IPS-18c (cell line): ENCODE measurements around the gene TRERF1.

ENCODE experiments used
- H3K4me3 ChIP-seq: 2 replicates; pipeline ENCODE4 v1.7.0; 2013; ENCODE audit warnings: low read depth, mild to moderate bottlenecking, low read length, moderate library complexity; ENCODE audit not compliant: insufficient read depth
- H3K9me3 ChIP-seq: one replicate; pipeline ENCODE4 v1.6.1; 2013; ENCODE audit warnings: mild to moderate bottlenecking, low read length, moderate library complexity; ENCODE audit not compliant: control insufficient read depth, insufficient read depth

TRERF1 gene

GRCh38 chr6:42292004-42292740 lies 159.6 kb downstream of the TRERF1 start:
- peaks cover 2% of the 10 kb centered on the region for H3K9me3 ChIP-seq
- no peak overlapping the region for H3K4me3 ChIP-seq

DNA sequence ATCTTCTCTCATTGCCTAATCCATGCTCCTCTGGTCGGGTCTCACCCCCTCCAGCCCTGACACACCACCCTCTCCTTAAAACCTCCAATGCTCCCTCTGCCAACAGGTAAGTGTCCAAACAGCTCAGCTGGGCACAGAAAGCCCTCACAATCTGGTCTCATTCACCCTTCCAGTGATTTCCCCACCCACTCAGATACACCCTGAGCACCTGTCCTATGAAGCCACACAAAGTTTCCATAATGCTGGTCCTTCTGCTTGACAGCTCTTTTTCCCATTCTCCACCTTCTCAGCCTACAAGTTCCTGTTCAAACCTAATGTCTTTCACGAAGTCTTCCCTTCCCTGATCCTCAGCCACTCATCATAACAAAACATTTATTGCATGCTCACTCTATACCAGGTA lies 164.0 kb downstream of the TRERF1 start:
- no peak overlapping the region for H3K4me3 ChIP-seq
- peaks cover 2% of the 10 kb centered on the region for H3K9me3 ChIP-seq

DNA sequence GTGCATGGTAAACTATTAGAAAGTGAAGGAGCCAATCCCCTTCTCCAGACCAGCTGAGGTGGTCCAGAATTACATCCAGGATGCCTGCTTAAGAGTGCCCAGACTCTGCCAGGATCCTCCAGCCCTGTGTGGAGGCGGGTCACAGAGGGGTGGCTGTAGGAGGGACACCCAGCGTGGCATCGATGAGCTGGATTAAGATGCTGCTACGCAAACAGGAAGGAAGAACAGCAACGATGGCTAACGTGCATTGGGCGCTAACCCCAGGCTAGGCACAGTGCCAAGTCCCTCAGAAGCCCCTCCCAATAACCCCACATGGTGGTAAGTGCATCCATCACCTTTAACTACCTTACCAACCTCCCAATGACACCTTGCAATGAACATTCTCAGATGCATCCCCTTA lies 170.2 kb downstream of the TRERF1 start:
- H3K4me3 ChIP-seq = no peak overlapping the region
- peaks cover 2% of the 10 kb centered on the region for H3K9me3 ChIP-seq

GRCh38 chr6:42280966-42281533 lies 170.7 kb downstream of the TRERF1 start:
- H3K9me3 ChIP-seq = peaks cover 2% of the 10 kb centered on the region
- H3K4me3 ChIP-seq = no peak overlapping the region

- H3K4me3 ChIP-seq = no peak overlapping the region
These were observed 171.6 kb downstream of the TRERF1 start for GRCh38 chr6:42279966-42280629.

DNA sequence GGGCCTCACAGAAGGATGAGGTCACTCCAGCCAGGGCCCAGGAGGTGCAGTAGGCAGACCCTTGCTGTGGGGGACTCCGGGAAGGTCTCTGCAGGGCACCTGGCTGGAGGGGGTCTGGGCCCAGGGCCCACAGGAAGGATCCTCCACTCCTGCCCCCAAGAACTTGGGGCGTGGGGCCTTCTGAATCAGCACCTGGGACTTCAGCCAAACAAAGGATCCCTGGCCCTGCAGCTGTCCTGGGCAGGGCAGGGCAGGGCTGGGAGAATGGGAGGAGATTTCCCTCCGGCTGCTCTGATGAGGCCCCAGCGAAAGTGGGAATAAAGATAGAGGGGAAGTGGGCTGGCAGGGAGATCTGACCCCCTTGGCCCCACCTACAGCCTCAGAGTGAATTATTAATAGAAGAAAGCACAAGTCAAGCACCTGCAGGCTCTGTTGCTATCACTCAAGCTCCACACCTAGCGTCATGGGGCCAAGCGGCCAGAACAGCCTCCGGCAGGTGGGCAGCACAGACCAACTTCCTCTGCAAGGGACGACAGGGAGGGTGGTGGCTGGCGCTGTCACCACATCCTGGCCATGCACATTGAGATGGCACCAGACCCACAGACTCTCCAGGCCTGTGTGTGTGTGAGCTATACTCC lies 172.5 kb downstream of the TRERF1 start:
- Histone ChIP-seq H3K9me3 (peaks cover 2% of the 10 kb centered on the region), H3K4me3 (no peak overlapping the region)

More at GRCh38 chr6:42279966-42280629, 171.6 kb downstream of the TRERF1 start:
- H3K9me3 ChIP-seq = peaks cover 2% of the 10 kb centered on the region

GRCh38 chr6:42278131-42278853 lies 173.4 kb downstream of the TRERF1 start:
- peaks cover 2% of the 10 kb centered on the region for H3K9me3 ChIP-seq
- H3K4me3 ChIP-seq = no peak overlapping the region

GRCh38 chr6:42276034-42276890 lies 175.5 kb downstream of the TRERF1 start:
- no peaks in the 10 kb centered on the region for H3K9me3 ChIP-seq
- no peak overlapping the region for H3K4me3 ChIP-seq

DNA sequence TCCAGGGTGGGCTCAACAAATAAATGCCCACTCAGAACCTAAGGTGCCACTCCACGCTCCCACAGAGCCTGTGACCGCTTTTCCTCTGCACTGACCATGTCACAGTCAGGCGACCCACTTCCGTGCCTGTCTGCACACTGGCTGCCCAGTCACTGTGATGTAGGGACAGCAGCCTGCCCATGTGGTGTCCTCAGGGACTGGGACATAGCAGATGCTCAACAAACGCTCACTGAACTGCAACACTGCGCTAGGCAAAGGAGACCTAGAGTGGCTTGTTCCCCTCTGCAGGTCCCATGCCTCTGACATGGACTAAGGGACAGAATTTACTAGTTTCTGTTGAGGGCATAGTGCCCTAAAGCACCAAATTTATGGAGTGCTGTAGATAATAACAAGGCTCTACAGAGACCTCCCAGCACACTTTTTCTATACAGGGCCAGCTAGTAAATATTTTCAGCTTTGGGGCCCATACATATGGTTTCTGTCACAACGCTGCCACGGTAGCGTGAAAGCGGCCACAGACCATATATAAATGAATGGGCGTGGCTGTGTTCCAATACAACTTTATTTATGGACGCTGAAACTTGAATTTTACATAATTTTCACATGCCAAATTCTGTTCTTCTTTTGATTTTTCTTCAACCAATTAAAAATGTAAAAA lies 176.2 kb downstream of the TRERF1 start:
- no peaks in the 10 kb centered on the region for H3K9me3 ChIP-seq
- no peak overlapping the region; the same call in 1 of the 2 replicates for H3K4me3 ChIP-seq

- Histone ChIP-seq H3K4me3 (no peak overlapping the region), H3K9me3 (no peaks in the 10 kb centered on the region)
These were observed 176.8 kb downstream of the TRERF1 start for GRCh38 chr6:42274898-42275297.

- no peaks in the 10 kb centered on the region for H3K9me3 ChIP-seq
- H3K4me3 ChIP-seq = no peak overlapping the region
These were observed 179.6 kb downstream of the TRERF1 start for GRCh38 chr6:42271834-42272805.

DNA sequence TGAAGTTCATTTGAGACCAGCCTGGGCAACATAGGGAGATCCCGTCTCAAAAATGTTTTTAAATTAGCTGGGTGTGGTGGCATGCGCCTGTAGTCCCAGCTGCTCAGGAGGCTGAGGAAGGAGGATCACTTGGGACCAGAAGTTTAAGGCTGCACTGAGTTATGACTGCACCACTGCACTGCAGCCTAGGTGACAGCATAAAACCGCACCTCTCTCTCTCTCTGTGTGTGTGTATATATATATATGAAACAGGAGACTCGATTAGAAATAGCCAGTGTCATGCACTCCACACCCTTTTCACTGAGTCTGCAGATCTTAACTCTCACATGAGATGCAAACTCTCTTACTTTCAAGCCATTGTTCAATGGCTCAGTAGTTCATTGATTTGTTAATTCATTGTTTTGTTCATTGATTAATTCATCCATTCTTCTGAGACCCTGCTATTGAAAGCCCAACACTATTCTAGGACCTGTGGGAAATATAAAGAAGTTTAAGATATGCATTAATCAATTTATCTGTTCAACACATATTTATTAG lies 181.7 kb downstream of the TRERF1 start:
- H3K4me3 ChIP-seq = no peak overlapping the region
- no peaks in the 10 kb centered on the region for H3K9me3 ChIP-seq

GRCh38 chr6:42269553-42269952 lies 182.2 kb downstream of the TRERF1 start:
- Histone ChIP-seq H3K4me3 (no peak overlapping the region), H3K9me3 (no peaks in the 10 kb centered on the region)

DNA sequence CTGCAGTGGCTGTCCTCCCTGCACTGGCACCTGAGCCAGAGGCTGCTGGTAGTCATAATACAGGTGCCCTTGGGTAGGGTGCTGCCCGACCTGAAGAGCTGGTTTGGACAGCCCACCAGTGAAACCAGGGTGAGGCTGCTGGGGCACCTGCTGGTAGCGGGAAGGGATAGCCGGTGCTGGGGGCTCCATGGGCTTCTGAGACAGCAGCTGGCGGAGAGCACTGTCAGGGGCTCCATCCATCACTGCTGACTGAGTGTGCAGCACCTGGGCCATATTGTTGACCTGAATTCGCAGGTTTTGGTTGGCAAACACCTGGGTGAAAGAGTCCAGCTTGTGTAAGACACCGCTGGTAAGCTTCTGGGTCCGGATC lies 182.9 kb downstream of the TRERF1 start:
- H3K9me3 ChIP-seq = no peaks in the 10 kb centered on the region
- H3K4me3 ChIP-seq = no peak overlapping the region
